Measurements from ENCODE around the gene CPNE8. TPM values are rescaled to one million over a fixed set of nuclear protein-coding genes. Genes with fewer than 3 reads are reported as not detected.

CPNE8 gene
- total and polyA plus RNA-seq, 8 donors, result 2.7 to 6.8 (median 5.1) TPM

DNA sequence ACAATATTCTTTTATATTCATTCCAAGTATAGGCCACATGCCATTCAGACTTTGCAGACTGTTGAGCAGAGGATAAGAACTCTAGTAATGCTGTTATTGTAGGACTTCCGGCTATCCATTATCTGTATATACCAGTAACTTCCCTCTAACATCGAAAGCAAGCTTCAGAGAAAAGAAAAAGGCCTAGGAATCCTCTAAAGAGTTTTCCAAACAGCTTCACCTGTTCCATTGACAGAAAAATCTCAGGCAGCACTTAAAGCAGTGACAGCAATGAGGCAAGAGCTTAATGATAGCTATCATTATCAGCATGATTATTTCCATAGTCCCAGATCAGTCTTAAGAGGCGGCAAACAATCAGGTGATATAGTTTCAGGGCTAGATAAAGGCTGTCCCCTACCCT lies 1.8 kb downstream of the CPNE8 start:
- no peak for DNase-seq
- Histone ChIP-seq H3K27me3 (no peaks in the 10 kb centered on the region), H3K9me3 (no peaks in the 10 kb centered on the region), H3K36me3 (no peaks in the 10 kb centered on the region), H3K27ac (no peak overlapping the region), H3K4me1 (peaks cover 6 to 8% (median 6%) of the 10 kb centered on the region in 3 donors), H3K4me3 (no peak overlapping the region)
- no peak for FAIRE-seq
- 46 to 65% methylated on average over 3 of the region's 3 CpGs for WGBS, 2 donors
- intact Hi-C loops (cut with DNase I), result no loop called here
- TF ChIP-seq, protein P1, sequence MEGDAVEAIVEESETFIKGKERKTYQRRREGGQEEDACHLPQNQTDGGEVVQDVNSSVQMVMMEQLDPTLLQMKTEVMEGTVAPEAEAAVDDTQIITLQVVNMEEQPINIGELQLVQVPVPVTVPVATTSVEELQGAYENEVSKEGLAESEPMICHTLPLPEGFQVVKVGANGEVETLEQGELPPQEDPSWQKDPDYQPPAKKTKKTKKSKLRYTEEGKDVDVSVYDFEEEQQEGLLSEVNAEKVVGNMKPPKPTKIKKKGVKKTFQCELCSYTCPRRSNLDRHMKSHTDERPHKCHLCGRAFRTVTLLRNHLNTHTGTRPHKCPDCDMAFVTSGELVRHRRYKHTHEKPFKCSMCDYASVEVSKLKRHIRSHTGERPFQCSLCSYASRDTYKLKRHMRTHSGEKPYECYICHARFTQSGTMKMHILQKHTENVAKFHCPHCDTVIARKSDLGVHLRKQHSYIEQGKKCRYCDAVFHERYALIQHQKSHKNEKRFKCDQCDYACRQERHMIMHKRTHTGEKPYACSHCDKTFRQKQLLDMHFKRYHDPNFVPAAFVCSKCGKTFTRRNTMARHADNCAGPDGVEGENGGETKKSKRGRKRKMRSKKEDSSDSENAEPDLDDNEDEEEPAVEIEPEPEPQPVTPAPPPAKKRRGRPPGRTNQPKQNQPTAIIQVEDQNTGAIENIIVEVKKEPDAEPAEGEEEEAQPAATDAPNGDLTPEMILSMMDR (IDR thresholded peaks at IDR 0.05), result no peak
- ATAC-seq, result no peak

GRCh38 chr12:38898001-38898684 lies 7.2 kb downstream of the CPNE8 start:
- 74 to 79% methylated on average over 2 of the region's 2 CpGs for WGBS, 2 donors
- ATAC-seq (no peak), FAIRE-seq (no peak), DNase-seq (no peak)
- Histone ChIP-seq H3K27me3 (no peaks in the 10 kb centered on the region), H3K27ac (no peak overlapping the region), H3K9me3 (no peaks in the 10 kb centered on the region), H3K4me1 (peaks cover 0 to 3% (median 2%) of the 10 kb centered on the region in 3 donors), H3K36me3 (no peaks in the 10 kb centered on the region), H3K4me3 (no peak overlapping the region)
- TF ChIP-seq, protein P1 (IDR thresholded peaks at IDR 0.05), result no peak
- intact Hi-C loops (cut with DNase I), result no loop called here

DNA sequence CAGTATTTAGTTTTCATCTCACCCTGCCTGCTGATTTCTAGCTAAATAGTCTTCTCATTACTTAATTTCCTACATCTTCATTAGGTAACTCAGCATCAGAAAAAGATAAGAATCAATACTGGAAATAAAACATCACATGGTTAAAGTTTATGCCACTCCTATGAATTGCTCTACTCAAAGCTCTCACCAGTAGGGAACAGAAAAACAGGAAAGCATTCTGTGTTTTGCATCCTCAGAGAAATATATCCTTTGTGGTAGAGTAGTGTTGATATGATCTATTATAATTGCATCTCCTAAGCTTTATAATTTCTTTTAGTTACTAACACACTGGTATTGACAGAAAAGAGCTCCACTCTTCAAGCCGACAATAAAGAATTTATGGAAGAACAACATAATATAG lies 9.9 kb downstream of the CPNE8 start:
- Histone ChIP-seq H3K27ac (no peak overlapping the region), H3K4me3 (no peak overlapping the region), H3K4me1 (peaks cover 6 to 17% (median 7%) of the 10 kb centered on the region in 3 donors), H3K9me3 (no peaks in the 10 kb centered on the region), H3K27me3 (no peaks in the 10 kb centered on the region), H3K36me3 (no peaks in the 10 kb centered on the region)
- WGBS, 2 donors, result 78 to 88% methylated on average over 1 of the region's 1 CpG
- ATAC-seq (no peak), FAIRE-seq (no peak), DNase-seq (no peak)
- TF ChIP-seq, protein P1 (IDR thresholded peaks at IDR 0.05), result no peak
- intact Hi-C loops (cut with DNase I), result no loop called here

- TF ChIP-seq, protein P1 (IDR thresholded peaks at IDR 0.05), result no peak
- Histone ChIP-seq H3K9me3 (no peaks in the 10 kb centered on the region), H3K36me3 (no peaks in the 10 kb centered on the region), H3K27me3 (no peaks in the 10 kb centered on the region), H3K4me1 (peaks cover 7 to 17% (median 8%) of the 10 kb centered on the region in 3 donors), H3K4me3 (no peak overlapping the region), H3K27ac (peak overlapping the region in 2 of 4 donors; percentile 24 to 27)
- intact Hi-C loops (cut with DNase I), result no loop called here
- ATAC-seq (no peak), FAIRE-seq (no peak), DNase-seq (no peak)
These were observed 12.4 kb downstream of the CPNE8 start for GRCh38 chr12:38892976-38893375.

DNA sequence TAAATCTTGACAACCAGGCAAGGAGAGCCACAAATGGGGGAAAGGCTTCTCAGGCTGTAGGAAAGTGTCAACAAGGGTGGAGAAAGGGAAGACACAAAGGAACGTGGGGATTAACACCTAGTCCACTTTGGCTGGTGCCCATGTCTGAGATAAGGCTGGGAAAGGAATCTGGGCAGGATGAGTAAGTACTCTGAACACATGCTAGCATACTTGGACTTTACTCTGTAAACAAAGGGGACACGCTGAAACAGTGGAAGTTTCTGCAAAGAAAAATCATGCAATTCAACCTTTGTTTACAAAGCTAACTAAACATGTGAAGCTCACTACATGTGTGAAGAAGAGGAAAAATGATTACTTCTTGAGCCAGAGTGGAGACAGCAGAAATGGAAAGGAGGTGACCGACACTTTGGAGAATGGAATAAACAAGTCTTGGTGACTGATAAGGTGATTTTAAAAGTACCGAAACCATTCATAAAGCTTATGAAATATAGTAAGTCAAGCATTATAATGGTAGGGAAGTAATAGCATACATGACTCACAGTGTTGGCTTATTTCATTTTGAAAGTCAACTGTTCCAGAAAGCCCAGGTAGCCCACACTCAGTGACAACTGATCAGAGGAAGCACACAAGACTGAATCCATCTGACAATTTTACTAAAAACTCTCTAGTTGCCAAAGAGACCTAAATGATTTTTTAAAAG lies 13.2 kb downstream of the CPNE8 start:
- ATAC-seq (peak; percentile 93 to 98 (median 96)), FAIRE-seq (no peak), DNase-seq (peak in 3 of 6 donors; percentile 12 to 49 (median 36))
- TF ChIP-seq, protein P1 (IDR thresholded peaks at IDR 0.05), result no peak
- H3K36me3 ChIP-seq, result no peaks in the 10 kb centered on the region
- no peaks in the 10 kb centered on the region for H3K9me3 ChIP-seq
- no peaks in the 10 kb centered on the region for H3K27me3 ChIP-seq
- peak overlapping the region in 2 of 4 donors; percentile 27 to 30 for H3K27ac ChIP-seq
- WGBS, 2 donors, result 19 to 21% methylated on average over 4 of the region's 4 CpGs
- H3K4me1 ChIP-seq, result peaks cover 7 to 17% (median 8%) of the 10 kb centered on the region in 3 donors
- intact Hi-C loops (cut with DNase I), result no loop called here
- H3K4me3 ChIP-seq, result no peak overlapping the region
